Gastroesophageal sphincter (tissue), 4 donors: ENCODE data around the gene MORN5. TPM values are rescaled to one million over a fixed set of nuclear protein-coding genes. Genes with fewer than 3 reads are reported as not detected.

ENCODE experiments used
- ATAC-seq: fragments of 150-250 bp; one replicate; pipeline ENCODE4 v1.9.1; 2016; ENCODE audit warnings: mild to moderate bottlenecking, moderate library complexity
- H3K27ac ChIP-seq, 4 donors: fragments of 200-600 bp; sonication (generic) in 3 of 4; 1 replicate in 3 of 4; 2 replicates in 1 of 4; pipeline ENCODE4 v1.5.1; 2016 to 2019
- H3K27me3 ChIP-seq: fragments of 200-600 bp; sonication (generic); one replicate; pipeline ENCODE4 v1.5.1; 2019
- H3K36me3 ChIP-seq, 2 donors: fragments of 200-600 bp; sonication (generic); one replicate each; pipeline ENCODE4 v1.5.1; 2019; ENCODE audit warnings: control low read depth in 1 of 2
- H3K4me1 ChIP-seq, 3 donors: fragments of 200-600 bp; sonication (generic); 1 replicate in 2 of 3; 2 replicates in 1 of 3; pipeline ENCODE4 v1.5.1; 2016 to 2019; ENCODE audit warnings: control low read depth in 2 of 3
- H3K4me3 ChIP-seq, 2 donors: fragments of 200-600 bp; sonication (generic); one replicate each; pipeline ENCODE4 v1.5.1; 2019; ENCODE audit warnings: mild to moderate bottlenecking in 1 of 2, moderate library complexity in 1 of 2
- H3K9me3 ChIP-seq, 3 donors: fragments of 200-600 bp; sonication (generic); one replicate each; pipeline ENCODE4 v1.5.1; 2017 to 2019; ENCODE audit warnings: control low read depth in 2 of 3
- CTCF ChIP-seq, 4 experiments: fragments of 200-600 bp in 2 of 4; fragments of 450-650 bp in 2 of 4; sonication (generic) in 1 of 4; IDR thresholded peaks; one replicate each; pipeline ENCODE4 v1.5.1; 2017 to 2019; ENCODE audit warnings: antibody characterized with exemption in 4 of 4, mild to moderate bottlenecking in 2 of 4, moderate library complexity in 2 of 4
- EP300 ChIP-seq: sonication (generic); formaldehyde crosslinking; IDR thresholded peaks from one replicate; pipeline ENCODE4 v1.6.1; 2017; ENCODE audit warnings: antibody characterized with exemption, mild to moderate bottlenecking
- POLR2A ChIP-seq, 2 donors: fragments of 450-650 bp; IDR thresholded peaks; one replicate each; pipeline ENCODE4 v1.6.1; 2017; ENCODE audit warnings: antibody characterized with exemption in 2 of 2, mild to moderate bottlenecking in 2 of 2, moderate library complexity in 1 of 2
- POLR2AphosphoS5 ChIP-seq: sonication (generic); formaldehyde crosslinking; IDR thresholded peaks from one replicate; pipeline ENCODE4 v1.6.1; 2017; ENCODE audit warnings: antibody characterized with exemption
- WGBS, 2 donors: methylation state at CpG; one replicate each; pipeline ENCODE4 v1.1.5; 2018; ENCODE audit warnings: low coverage in 1 of 2; 5-methylcytosine and 5-hydroxymethylcytosine counted together
- total RNA-seq, 4 donors: library from RNA; depleted of rRNA; stranded (reverse); fragments of >200 nt; gene quantifications; one replicate each; pipeline ENCODE4 v1.1.0, GENCODE V29; 2016

MORN5 gene
- total RNA-seq, 4 donors from 2014 or later: 6.2 TPM; not detected in 3

GRCh38 chr9:122212473-122213004, 52.8 kb downstream of the MORN5 start:
- no peak for TF ChIP-seq POLR2A (IDR thresholded peaks at IDR 0.05)
- no peak for TF ChIP-seq POLR2AphosphoS5
- TF ChIP-seq EP300: no peak
- TF ChIP-seq CTCF (IDR thresholded peaks at IDR 0.05): no peak
- 78 to 100% methylated on average over 1 to 6 of the region's 7 CpGs for WGBS, 2 donors

GRCh38 chr9:122213102-122213588, 53.4 kb downstream of the MORN5 start:
- no peaks in the 10 kb centered on the region for H3K9me3 ChIP-seq
- ATAC-seq: no peak
- TF ChIP-seq CTCF (IDR thresholded peaks at IDR 0.05) (no peak), POLR2A (IDR thresholded peaks at IDR 0.05) (no peak), POLR2AphosphoS5 (no peak)
- H3K27me3 ChIP-seq: peaks cover 93% of the 10 kb centered on the region
- WGBS, 2 donors: 62 to 73% methylated on average over 3 to 4 of the region's 20 CpGs
- no peaks in the 10 kb centered on the region for H3K36me3 ChIP-seq
- peaks cover 0 to 17% (median 10%) of the 10 kb centered on the region in 3 donors for H3K4me1 ChIP-seq
- no peak overlapping the region for H3K27ac ChIP-seq
- H3K4me3 ChIP-seq: peak overlapping the region in 1 of 2 donors; percentile 46

More at GRCh38 chr9:122212473-122213004, 52.8 kb downstream of the MORN5 start:
- no peaks in the 10 kb centered on the region for H3K9me3 ChIP-seq
- peaks cover 93% of the 10 kb centered on the region for H3K27me3 ChIP-seq
- H3K36me3 ChIP-seq: no peaks in the 10 kb centered on the region
- peaks cover 0 to 17% (median 10%) of the 10 kb centered on the region in 3 donors for H3K4me1 ChIP-seq
- ATAC-seq: no peak
- no peak overlapping the region for H3K27ac ChIP-seq
- H3K4me3 ChIP-seq: no peak overlapping the region

GRCh38 chr9:122213589-122214413, 54.1 kb downstream of the MORN5 start:
- no peak for TF ChIP-seq EP300
- Histone ChIP-seq H3K4me3 (peak overlapping the region in 1 of 2 donors; percentile 46), H3K36me3 (no peaks in the 10 kb centered on the region), H3K27ac (no peak overlapping the region), H3K4me1 (peaks cover 0 to 19% (median 10%) of the 10 kb centered on the region in 3 donors), H3K9me3 (no peaks in the 10 kb centered on the region), H3K27me3 (peaks cover 100% of the 10 kb centered on the region)
- peak; percentile 42 for ATAC-seq
- WGBS, 2 donors: no CpG with 5 or more reads among the region's 93 CpGs

GRCh38 chr9:122214507-122214906, 54.8 kb downstream of the MORN5 start:
- peak overlapping the region in 1 of 2 donors; percentile 46 for H3K4me3 ChIP-seq
- TF ChIP-seq POLR2AphosphoS5 (no peak), EP300 (no peak), POLR2A (IDR thresholded peaks at IDR 0.05) (no peak), CTCF (IDR thresholded peaks at IDR 0.05) (no peak)
- H3K4me1 ChIP-seq: peaks cover 0 to 26% (median 14%) of the 10 kb centered on the region in 3 donors
- no peak overlapping the region for H3K27ac ChIP-seq
- no peaks in the 10 kb centered on the region for H3K9me3 ChIP-seq
- H3K36me3 ChIP-seq: no peaks in the 10 kb centered on the region
- no peak for ATAC-seq
- peaks cover 100% of the 10 kb centered on the region for H3K27me3 ChIP-seq
- WGBS, 2 donors: 48 to 57% methylated on average over 6 to 8 of the region's 9 CpGs

GRCh38 chr9:122215663-122216062, 56.0 kb downstream of the MORN5 start:
- no peak overlapping the region for H3K27ac ChIP-seq
- TF ChIP-seq CTCF (IDR thresholded peaks at IDR 0.05): no peak
- no peak for TF ChIP-seq EP300
- TF ChIP-seq POLR2AphosphoS5: no peak
- no peak for TF ChIP-seq POLR2A (IDR thresholded peaks at IDR 0.05)
- H3K9me3 ChIP-seq: no peaks in the 10 kb centered on the region
- peaks cover 0 to 38% (median 24%) of the 10 kb centered on the region in 3 donors for H3K4me1 ChIP-seq
- WGBS, 2 donors: no CpG with 5 or more reads among the region's 1 CpG
- peaks cover 100% of the 10 kb centered on the region for H3K27me3 ChIP-seq
- no peak overlapping the region for H3K4me3 ChIP-seq
- no peaks in the 10 kb centered on the region for H3K36me3 ChIP-seq
- ATAC-seq: no peak
